Keratinocyte (primary cell): ENCODE results near the gene BRF1. TPM values are rescaled to one million over a fixed set of nuclear protein-coding genes. Genes with fewer than 3 reads are reported as not detected.

Source experiments
- DNase-seq: peaks from one replicate; pipeline ENCODE4 v3.0.0-alpha.2; 2011; ENCODE audit warnings: low read depth, missing footprints, low spot score
- FAIRE-seq: peaks from 2 replicates; lab custom pipeline; 2011; peaks lifted over from hg19 to GRCh38; lab: Jason Lieb, UNC
- H2AFZ ChIP-seq: 2 replicates; pipeline ENCODE4 v1.6.0; 2012; ENCODE audit warnings: low read length, control low read depth, inconsistent platforms; ENCODE audit not compliant: control insufficient read depth
- H3K27ac ChIP-seq: 2 replicates; pipeline ENCODE4 v1.5.1; 2011; ENCODE audit warnings: low read length; ENCODE audit not compliant: control insufficient read depth, insufficient read depth
- H3K27me3 ChIP-seq: 3 replicates; pipeline ENCODE4 v1.6.0; 2011; ENCODE audit warnings: low read length; ENCODE audit not compliant: control insufficient read depth, insufficient read depth; ENCODE audit errors: extremely low read depth
- H3K36me3 ChIP-seq, 2 experiments: 2 replicates in 1 of 2; 3 replicates in 1 of 2; pipeline ENCODE4 v1.5.1; 2011; ENCODE audit warnings: low read length in 2 of 2, mild to moderate bottlenecking in 1 of 2; ENCODE audit not compliant: control insufficient read depth in 2 of 2, insufficient read depth in 2 of 2; ENCODE audit errors: extremely low read depth in 1 of 2
- H3K4me1 ChIP-seq: 3 replicates; pipeline ENCODE4 v1.5.1; 2011; ENCODE audit warnings: low read length; ENCODE audit not compliant: control insufficient read depth, insufficient read depth; ENCODE audit errors: extremely low read depth
- H3K4me2 ChIP-seq: 3 replicates; pipeline ENCODE4 v1.6.0; 2011; ENCODE audit warnings: low read depth, low read length; ENCODE audit not compliant: control insufficient read depth, insufficient read depth; ENCODE audit errors: extremely low read depth
- H3K4me3 ChIP-seq, 3 experiments: fragments of 200-600 bp in 1 of 3; sonication (generic) in 1 of 3; 2 replicates in 2 of 3; 3 replicates in 1 of 3; pipeline ENCODE4 v1.5.1; 2011 to 2016; ENCODE audit warnings: low read length in 3 of 3, mild to moderate bottlenecking in 3 of 3, control low read depth in 2 of 3, inconsistent platforms in 1 of 3, low read depth in 1 of 3, mixed read lengths in 1 of 3, mixed run types in 1 of 3, moderate library complexity in 1 of 3; ENCODE audit not compliant: control insufficient read depth in 2 of 3, insufficient read depth in 2 of 3; ENCODE audit errors: extremely low read depth in 1 of 3
- H3K79me2 ChIP-seq: 2 replicates; pipeline ENCODE4 v1.6.0; 2012; ENCODE audit warnings: low read length; ENCODE audit not compliant: control insufficient read depth, insufficient read depth
- H3K9ac ChIP-seq: 3 replicates; pipeline ENCODE4 v1.6.0; 2011; ENCODE audit warnings: low read length; ENCODE audit not compliant: control insufficient read depth, insufficient read depth; ENCODE audit errors: extremely low read depth
- H3K9me1 ChIP-seq: 3 replicates; pipeline ENCODE4 v1.6.0; 2011; ENCODE audit warnings: low read length; ENCODE audit not compliant: control insufficient read depth, insufficient read depth; ENCODE audit errors: extremely low read depth
- H3K9me3 ChIP-seq: 2 replicates; pipeline ENCODE4 v1.5.1; 2012; ENCODE audit warnings: low read depth, low read length; ENCODE audit not compliant: control insufficient read depth
- H4K20me1 ChIP-seq: 3 replicates; pipeline ENCODE4 v1.6.0; 2011; ENCODE audit warnings: low read length; ENCODE audit not compliant: control insufficient read depth, insufficient read depth; ENCODE audit errors: extremely low read depth
- EZH2 ChIP-seq: IDR thresholded peaks from one replicate; pipeline ENCODE4 v1.6.1; 2012; ENCODE audit warnings: inconsistent platforms, mild to moderate bottlenecking, low read length, moderate library complexity
- dilution Hi-C: fragments of 300-500 bp; cut with MboI; formaldehyde crosslinking; loops from one replicate; pipeline ENCODE4 v1.7.0; 2020; ENCODE audit warnings: low sequenced_read_pairs; ENCODE audit not compliant: extremely low pct_ligation_motif_present
- polyA plus RNA-seq, 5 experiments: library from polyadenylated mRNA; depleted of rRNA in 3 of 5; stranded (reverse) in 3 of 5; stranded (forward) in 1 of 5; unstranded in 1 of 5; fragments of >200 nt; gene quantifications; 1 replicate in 1 of 5; 2 replicates in 3 of 5; 3 replicates in 1 of 5; pipeline versions ENCODE4 v1.2.1 to v1.2.3, GENCODE V29; 2011 to 2012; ENCODE audit warnings: missing spikeins in 2 of 5, low read depth in 1 of 5, low replicate concordance in 1 of 5
- TF ChIP-seq, protein P1 (sequence below), 3 experiments: IDR thresholded peaks in 1 of 3; conservative IDR thresholded peaks in 1 of 3; optimal IDR thresholded peaks in 1 of 3; 2 replicates in 2 of 3; 3 replicates in 1 of 3; pipeline versions ENCODE3 to v1.5.1; 2011; ENCODE audit warnings: low read length in 3 of 3, mild to moderate bottlenecking in 3 of 3, moderate library complexity in 2 of 3, control low read depth in 1 of 3, inconsistent platforms in 1 of 3; ENCODE audit not compliant: insufficient read depth in 2 of 3; ENCODE audit errors: extremely low read depth in 1 of 3

BRF1 gene
- polyA plus RNA-seq, 1 donor (not counting 4 experiments of a cell fraction or from before 2014, with no cell fraction given), result 6.5 TPM

DNA sequence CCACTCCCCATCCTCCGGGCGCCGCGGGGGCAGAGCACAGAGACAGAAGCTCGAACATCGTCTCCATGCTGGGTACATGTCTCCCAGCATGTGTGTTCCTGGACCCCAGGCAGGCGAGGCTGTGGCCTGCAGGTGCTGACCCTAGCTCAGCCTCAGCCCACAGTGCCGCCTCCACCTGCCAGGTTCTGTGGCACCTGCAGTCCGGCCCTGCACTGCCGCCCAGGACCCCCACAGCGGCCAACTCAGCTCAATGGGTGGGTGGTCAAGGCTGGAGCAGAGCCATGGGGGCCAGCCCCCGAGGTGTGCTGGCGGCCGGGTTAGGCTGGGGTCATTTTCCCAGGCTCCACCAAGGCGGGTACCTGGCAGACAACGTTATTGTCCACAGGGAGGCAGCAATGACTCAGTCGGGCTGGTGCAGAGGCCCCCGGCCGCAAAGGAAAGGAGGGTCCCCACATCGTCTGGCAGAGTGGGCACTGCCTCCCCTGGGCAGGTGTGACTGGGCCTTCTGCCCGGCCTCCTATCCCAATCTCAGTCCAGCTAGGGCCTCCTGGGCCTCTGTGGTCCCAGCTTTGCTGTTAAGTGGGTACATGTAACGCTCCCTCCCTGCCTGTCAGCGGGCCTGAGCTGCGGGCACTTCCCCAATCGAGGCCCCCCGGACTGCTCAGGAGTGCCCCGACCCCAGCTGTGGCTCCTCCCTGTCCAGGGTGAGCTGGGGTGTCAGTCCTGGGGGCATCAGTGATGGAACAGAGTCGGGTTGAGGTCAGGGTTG lies 99.5 kb downstream of the BRF1 start:
- Histone ChIP-seq H3K27ac (no peak overlapping the region), H3K4me3 (no peak overlapping the region), H3K4me1 (peaks cover 11% of the 10 kb centered on the region), H4K20me1 (no peaks in the 10 kb centered on the region), H3K9ac (no peak overlapping the region), H3K9me1 (no peaks in the 10 kb centered on the region), H3K36me3 (no peaks in the 10 kb centered on the region), H3K79me2 (no peaks in the 10 kb centered on the region), H3K4me2 (no peak overlapping the region), H3K9me3 (no peaks in the 10 kb centered on the region), H3K27me3 (peaks cover 19% of the 10 kb centered on the region), H2AFZ (no peak overlapping the region)
- no peak for DNase-seq
- TF ChIP-seq EZH2, result no peak
- TF ChIP-seq, protein P1, sequence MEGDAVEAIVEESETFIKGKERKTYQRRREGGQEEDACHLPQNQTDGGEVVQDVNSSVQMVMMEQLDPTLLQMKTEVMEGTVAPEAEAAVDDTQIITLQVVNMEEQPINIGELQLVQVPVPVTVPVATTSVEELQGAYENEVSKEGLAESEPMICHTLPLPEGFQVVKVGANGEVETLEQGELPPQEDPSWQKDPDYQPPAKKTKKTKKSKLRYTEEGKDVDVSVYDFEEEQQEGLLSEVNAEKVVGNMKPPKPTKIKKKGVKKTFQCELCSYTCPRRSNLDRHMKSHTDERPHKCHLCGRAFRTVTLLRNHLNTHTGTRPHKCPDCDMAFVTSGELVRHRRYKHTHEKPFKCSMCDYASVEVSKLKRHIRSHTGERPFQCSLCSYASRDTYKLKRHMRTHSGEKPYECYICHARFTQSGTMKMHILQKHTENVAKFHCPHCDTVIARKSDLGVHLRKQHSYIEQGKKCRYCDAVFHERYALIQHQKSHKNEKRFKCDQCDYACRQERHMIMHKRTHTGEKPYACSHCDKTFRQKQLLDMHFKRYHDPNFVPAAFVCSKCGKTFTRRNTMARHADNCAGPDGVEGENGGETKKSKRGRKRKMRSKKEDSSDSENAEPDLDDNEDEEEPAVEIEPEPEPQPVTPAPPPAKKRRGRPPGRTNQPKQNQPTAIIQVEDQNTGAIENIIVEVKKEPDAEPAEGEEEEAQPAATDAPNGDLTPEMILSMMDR (optimal IDR thresholded peaks at IDR 0.05 in 1 of 3, IDR thresholded peaks at IDR 0.05 in 1 of 3, conservative IDR thresholded peaks at IDR 0.05 in 1 of 3; ENCODE audit: extremely low read depth in 1 of 3, insufficient read depth in 2 of 3, low read length in 3 of 3), result peak in 2 of 3 experiments; percentile 9 to 12
- dilution Hi-C loops, result no loop called here
- FAIRE-seq, result no peak

- no peak for DNase-seq
- no peak for TF ChIP-seq EZH2
- TF ChIP-seq, protein P1 (optimal IDR thresholded peaks at IDR 0.05 in 1 of 3, IDR thresholded peaks at IDR 0.05 in 1 of 3, conservative IDR thresholded peaks at IDR 0.05 in 1 of 3; ENCODE audit: extremely low read depth in 1 of 3, insufficient read depth in 2 of 3, low read length in 3 of 3), result no peak
- Histone ChIP-seq H3K9me1 (no peaks in the 10 kb centered on the region), H3K36me3 (no peaks in the 10 kb centered on the region), H4K20me1 (no peaks in the 10 kb centered on the region), H3K4me2 (no peak overlapping the region), H3K9me3 (no peaks in the 10 kb centered on the region), H3K9ac (no peak overlapping the region), H3K27ac (no peak overlapping the region), H2AFZ (no peak overlapping the region), H3K79me2 (no peaks in the 10 kb centered on the region), H3K4me1 (peaks cover 11% of the 10 kb centered on the region), H3K4me3 (no peak overlapping the region), H3K27me3 (peaks cover 26% of the 10 kb centered on the region)
- no peak for FAIRE-seq
- dilution Hi-C loops, result no loop called here
These were observed 100.2 kb downstream of the BRF1 start for GRCh38 chr14:105200641-105201040.
